HG03045 (cell line): ENCODE data around the gene LDHD.
"Not testable (repeated sequence)": the region's sequence is repeated elsewhere in the genome, so short reads cannot be mapped to it uniquely, and the experiment has no call there.

ENCODE experiments used
- ATAC-seq: cut with Tn5 transposase; IDR thresholded peaks from one replicate; pipeline ENCODE4 v1.9.1; 2021; ENCODE audit warnings: mild to moderate bottlenecking, moderate library complexity; ENCODE audit not compliant: unreplicated experiment

LDHD gene

DNA sequence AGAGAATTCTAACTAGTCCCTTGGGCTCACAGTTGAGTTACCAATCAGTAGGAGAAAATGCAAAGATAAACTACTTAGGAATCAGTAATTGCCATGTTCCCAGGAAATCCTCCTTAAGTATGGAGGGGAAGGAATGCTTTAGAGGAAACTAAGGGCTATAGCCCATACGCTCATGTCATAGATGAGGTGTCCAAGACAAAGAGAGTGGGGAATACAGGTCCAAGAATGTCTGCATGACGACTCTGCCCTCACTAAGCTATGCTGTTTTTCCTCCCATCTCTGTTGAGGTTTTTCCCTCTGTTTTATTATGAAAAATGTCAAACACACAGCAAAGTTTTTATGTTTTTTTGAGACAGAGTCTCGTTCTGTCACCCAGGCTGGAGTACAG is 16.0 kb downstream of the LDHD start:
- no peak for ATAC-seq

- no peak for ATAC-seq
Measured at GRCh38 chr16:75099738-75100602, 16.6 kb downstream of the LDHD start.

DNA sequence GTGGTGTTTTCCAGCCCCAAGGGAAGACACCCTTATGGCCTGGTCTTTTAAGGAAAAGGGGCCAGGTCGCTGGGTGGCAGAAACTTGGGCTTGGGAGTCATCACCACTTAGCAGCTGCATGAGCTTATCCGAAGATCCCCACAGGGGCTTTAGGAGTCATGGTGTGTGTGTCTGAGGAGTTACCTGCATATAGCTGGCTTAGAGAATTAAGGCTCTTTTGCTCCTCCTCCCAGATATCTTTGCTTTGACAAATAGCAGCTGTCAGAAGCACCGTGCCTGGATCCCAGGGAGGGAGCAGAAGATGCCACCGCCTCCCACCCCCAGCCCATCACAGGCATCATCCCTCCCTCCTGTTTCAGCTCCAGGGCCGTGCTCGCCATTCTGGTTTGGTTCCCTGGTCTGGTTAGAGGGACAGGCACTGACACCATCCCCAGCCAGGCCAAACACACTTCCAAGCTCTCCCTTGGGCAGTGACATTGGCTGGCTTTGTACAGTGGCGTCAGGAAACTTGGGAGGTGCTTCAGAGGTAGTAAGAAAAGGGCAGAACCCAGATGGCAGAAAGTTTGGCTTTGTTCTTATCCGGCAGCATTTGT is 17.4 kb downstream of the LDHD start:
- ATAC-seq: no peak

DNA sequence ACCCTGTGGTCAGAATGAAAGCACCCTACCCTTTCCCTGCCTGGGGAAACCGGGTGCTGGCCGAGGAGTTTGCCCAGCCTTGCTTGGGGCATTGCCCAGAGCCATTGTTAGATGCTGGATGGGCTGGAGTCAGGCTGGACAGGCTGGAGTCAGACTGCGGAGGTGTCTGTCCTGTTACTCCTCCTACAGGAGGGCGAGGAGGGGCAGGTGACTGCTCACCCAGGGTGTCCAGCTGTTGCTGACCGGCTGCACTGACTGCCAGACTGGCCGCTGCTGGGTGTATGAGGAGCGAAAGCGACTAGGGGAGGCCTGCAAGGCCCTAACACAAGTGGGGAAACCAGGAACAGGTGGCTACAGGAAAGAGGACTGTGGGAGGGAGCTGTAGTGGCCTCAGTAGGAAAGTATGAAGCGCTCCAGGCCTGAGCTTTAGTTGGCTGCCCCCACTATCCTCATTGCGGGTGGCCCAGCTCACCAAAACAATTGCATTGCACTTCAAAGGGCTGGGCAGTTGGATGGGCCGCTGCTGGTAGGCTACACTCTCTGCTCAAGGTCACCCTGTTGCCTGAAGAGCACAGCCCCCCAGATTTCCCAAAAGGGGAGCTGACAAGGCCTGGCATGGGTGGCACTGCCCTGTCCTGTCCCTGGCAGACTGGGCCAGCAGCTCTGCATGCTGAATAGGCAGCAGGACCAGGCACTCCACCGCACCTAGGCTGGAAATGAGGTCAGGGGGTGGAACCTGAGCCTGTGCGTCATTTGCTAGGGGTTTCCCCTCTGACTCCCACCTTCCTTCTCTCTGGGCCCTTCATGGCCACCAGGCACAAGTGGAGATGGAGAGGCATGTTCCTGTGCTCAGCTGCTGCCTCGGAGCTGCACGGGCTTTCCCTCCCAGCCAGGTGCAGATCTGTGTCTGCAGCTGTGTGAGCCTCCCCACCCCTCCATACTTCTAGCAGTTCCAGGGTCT is 18.4 kb downstream of the LDHD start:
- no peak for ATAC-seq

DNA sequence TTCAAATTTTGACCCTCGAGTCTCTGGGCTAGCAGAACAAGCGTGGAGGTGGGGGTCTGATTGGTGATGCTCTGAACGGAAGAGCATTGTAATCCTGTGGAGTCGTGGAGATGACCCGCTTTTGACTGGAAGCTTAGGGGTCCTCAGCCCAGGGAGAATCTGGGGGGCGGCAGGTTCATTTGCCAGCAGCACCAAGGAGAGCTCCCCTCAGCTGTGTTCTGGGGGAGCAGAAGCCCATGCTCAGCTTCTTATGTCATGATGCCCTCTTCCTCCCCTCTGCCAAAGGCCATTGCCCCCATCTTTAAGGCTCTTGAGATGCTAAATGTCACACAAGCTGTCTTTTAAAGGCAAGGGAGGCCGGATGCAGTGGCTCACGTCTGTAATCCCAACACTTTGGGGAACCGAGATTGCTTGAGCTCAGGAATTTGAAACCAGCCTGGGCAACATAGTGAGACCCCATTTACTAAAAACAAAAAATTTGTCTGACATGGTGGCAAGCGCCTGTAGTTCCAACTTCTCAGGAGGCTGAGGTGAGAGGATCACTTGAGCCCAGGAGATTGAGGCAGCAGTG is 19.3 kb downstream of the LDHD start:
- ATAC-seq: no peak

DNA sequence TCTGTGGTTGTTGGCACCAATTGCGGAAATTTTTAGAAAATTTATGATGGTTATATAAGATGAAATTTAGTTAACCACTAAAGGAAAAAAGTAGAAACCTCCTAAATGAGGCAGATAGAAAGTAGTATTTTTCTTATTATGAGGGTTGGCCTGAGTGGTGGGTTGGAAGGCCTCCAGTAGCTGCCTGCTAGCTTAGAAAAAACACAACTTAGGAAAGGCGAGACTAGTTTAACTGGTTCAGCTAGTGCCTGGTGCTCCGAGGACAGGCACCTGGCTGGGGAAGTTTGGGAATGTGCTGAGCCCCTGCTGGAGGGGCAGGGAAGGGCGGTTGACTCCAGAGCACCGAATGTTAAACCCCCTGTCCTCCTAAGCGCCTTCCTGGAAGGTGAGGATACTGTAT is 19.9 kb downstream of the LDHD start:
- ATAC-seq: no peak

DNA sequence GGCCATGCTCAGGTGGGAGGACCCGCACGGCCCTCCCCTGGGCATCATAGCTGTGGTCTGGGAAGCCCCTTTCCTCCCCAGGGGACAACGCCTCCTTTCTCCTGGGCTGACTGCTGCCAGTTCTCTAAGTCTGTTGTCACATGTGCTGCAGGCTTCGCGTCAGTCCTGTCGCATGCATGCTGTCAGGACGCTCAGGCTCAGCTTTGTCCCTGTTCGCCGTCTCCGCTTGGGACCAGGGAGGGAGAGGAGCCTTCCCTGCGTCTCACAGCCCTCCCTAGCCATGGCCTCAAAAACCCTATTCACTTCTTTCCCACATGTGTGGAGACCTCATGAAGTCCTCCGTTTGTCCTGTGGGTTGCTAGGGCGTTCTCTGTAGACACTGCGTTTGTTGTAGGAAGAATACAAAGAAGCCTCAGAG is 21.4 kb downstream of the LDHD start:
- ATAC-seq: no peak

DNA sequence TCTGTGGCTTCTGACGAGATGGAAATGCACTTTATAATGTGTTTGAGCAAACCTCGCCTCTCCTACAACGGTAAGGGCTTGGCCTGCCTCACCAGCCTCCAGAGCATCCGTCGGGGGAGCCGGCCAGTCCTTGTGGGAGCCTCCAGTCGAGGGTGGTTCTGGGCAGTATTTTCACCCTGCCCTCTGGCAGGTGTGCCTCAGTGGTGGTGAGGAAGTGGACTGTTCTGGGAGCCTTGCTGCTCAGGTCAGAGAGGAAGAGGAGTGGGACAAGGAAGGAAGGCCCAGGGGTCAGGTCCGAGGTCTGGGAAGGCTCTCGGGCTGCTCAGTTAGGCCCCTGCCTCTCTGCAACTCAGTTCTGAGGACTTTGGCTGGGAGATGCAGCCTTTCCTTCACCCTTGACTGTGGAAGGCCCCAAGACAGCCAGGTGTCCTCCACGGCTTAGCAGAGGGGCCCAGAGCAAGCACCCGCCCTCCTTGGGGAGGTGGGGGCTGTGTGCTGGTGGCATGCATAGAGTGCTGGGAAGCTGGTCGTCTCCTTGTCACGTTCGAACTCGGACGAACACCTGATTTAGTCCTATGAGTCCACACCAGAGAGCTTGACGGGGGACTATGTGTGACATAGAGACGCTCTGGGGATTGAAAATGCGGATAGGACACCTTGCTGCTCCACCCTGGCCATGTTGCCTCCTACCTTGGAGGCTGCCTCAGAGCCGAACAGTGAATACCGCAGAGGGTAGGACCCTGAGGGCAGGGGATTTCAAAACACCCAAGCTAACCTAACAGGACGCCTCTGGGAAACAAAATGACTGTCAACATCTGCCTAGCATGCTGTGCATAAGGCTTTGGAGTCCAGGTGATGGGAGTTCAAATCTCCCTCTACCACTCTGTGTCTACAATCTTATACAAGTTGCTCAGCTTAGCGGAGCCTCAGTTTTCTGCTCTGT is 22.7 kb downstream of the LDHD start:
- ATAC-seq: no peak

- no peak for ATAC-seq
Measured at GRCh38 chr16:75092777-75093176, 23.8 kb downstream of the LDHD start.

- not testable (repeated sequence) for ATAC-seq
Measured at GRCh38 chr16:75091619-75092018, 25.0 kb downstream of the LDHD start.

DNA sequence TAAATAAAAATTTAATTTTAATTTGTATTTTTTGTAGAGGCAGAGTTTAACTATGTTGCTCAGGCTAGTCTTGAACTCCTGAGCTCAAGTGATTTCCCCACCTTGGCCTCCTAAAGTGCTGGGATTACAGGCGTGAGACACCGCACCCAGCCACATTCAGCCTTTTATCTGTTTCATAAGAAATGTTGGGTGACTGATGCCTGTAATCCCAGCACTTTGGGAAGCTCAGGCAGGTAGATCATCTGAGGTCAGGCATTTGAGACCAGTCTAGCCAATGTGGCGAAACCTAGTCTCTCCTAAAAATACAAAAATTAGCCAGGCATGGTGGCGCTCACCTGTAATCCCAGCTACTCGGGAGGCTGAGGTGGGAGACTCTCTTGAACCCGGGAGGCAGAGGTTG is 25.7 kb downstream of the LDHD start:
- ATAC-seq: not testable (repeated sequence)

DNA sequence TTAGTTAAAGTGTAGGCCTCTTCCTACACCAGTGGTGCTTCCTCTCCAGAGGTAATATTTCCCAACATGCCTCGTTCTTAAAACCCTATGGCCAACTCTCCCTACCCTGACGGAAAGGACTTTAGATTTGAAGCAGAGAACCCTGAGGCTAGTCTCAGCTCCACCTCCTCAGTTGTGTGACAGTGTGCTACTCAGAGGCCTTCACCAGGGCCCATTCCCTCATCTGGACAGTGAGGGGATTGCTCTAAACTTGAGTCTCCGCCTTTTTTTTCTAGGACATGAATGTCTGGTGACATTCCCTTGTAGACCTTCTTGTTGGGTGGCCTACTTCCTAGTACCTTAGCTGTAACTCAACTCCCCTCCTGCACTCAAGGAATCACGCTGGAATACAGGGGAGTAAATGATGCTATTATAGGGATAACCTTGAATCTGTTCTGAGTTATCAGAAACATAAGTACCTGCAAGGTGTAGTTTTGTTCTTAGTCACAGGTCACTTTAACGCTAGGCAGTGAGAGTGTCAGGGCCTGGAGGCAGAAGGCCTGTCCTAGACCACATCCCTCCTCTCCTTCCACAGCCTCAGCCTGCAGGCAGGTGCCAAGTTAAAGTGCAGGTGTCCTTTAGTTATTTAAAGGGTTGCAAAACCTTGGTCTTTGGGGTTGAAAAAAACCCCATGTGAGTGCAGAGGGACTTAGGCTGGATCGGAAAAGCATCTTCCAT is 26.9 kb downstream of the LDHD start:
- no peak for ATAC-seq

GRCh38 chr16:75088934-75089333 is 27.6 kb downstream of the LDHD start:
- ATAC-seq: no peak

GRCh38 chr16:75088216-75088615 is 28.4 kb downstream of the LDHD start:
- ATAC-seq: no peak

DNA sequence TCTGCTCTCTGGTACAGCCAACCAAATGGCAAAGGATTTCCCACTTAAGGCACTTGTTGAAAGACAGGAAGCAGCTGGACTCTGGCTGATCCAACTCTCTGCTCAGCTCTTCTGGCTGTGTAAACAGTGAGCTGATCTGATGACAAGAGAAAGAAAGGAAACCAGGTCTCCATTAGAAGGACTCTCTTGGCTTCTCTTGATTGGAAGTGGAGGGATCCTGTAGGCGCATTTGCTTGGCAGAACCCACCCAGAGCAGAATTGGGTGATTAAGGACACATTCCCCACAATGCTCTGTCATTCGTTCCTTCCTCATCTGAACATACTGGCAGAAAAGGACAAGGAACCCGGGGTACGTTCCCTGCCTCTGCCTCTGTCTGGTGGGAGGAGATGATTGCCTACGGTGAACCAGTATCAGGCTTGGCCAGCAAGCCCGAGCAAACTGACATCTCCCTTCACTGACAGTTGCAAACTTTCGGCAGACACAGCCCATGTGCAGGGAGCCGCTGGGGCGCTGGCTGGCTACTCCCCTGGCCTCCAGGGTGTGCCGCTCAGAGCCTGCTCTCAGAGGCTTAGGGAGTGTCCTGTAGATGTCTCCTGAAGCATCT is 29.1 kb downstream of the LDHD start:
- no peak for ATAC-seq

DNA sequence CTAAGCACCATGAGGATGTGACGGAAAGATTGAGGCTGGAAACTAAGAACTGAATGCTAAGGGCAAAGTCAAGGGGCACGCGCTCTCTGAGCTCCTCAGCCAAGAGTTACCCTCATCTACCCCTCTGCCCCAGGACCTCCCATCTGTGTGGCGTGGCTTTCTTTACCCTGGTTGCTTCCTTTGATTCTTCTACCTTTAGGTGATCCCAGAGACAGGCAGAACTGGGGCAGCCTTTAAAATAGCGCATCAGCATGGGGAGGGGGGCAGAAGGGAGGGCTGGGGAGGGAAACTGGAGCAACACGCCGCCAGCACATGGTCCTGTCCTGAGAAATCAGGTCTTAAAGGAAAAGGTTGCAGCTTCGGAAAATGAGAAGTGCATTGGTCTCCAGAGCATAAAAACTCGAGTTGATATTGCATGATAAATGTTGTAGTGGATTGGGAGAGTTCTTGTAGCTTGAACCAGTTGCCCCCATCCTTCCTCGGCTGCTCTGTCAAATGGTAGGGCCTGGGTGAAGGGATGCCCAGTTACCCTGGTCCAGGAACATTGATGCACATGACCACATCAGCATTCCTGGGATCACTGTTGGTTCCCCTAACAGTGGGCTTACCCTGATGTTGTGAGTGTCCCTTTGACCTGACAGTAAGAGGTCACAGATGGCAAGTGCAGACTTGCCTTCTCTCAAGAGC is 29.7 kb downstream of the LDHD start:
- no peak for ATAC-seq

GRCh38 chr16:75086281-75086680 is 30.3 kb downstream of the LDHD start:
- ATAC-seq: no peak

- ATAC-seq: no peak
Measured at GRCh38 chr16:75085556-75085955, 31.0 kb downstream of the LDHD start.
